Dermis blood vessel endothelial cell (primary cell): ENCODE results near the gene PRKG1. TPM values are rescaled to one million over a fixed set of nuclear protein-coding genes. Genes with fewer than 3 reads are reported as not detected.

Experiments used
- DNase-seq: peaks from one replicate; pipeline ENCODE4 v3.0.0; 2010
- total RNA-seq: library from RNA; depleted of rRNA; stranded (reverse); fragments of >200 nt; gene quantifications from 2 replicates; pipeline ENCODE4 v1.2.3, GENCODE V29; 2014

Gene PRKG1
- total RNA-seq, 1 donor from 2014 or later: 4.1 TPM

- no peak for DNase-seq
Observed at GRCh38 chr10:51834548-51834947, 760.3 kb downstream of the PRKG1 start.

DNA sequence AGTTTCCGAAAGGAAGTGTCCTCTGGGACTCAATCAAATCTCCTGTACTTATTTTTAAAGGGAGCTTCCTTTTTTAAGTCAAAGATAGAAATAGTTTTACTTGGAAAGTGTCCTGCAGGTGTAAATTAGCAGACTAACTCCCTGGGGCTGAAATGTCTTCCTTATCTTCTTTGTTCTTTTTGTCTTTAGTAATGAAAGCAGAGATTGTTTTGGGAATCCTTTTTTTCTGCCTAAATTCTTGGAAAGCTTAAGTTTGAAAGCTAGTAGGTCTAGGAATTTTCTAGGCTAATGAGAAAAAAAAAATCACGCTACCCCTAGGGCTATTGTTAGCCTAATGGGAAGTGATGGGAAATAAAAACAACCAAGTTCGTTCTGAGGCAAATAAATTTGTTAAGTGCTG, 764.2 kb downstream of the PRKG1 start:
- no peak for DNase-seq

- no peak for DNase-seq
Observed at GRCh38 chr10:51843966-51844365, 769.7 kb downstream of the PRKG1 start.

GRCh38 chr10:51846856-51847506, 772.7 kb downstream of the PRKG1 start:
- DNase-seq: no peak

GRCh38 chr10:51852297-51852696, 778.0 kb downstream of the PRKG1 start:
- DNase-seq: no peak

- DNase-seq: no peak
Observed at GRCh38 chr10:51857305-51857704, 783.0 kb downstream of the PRKG1 start.

DNA sequence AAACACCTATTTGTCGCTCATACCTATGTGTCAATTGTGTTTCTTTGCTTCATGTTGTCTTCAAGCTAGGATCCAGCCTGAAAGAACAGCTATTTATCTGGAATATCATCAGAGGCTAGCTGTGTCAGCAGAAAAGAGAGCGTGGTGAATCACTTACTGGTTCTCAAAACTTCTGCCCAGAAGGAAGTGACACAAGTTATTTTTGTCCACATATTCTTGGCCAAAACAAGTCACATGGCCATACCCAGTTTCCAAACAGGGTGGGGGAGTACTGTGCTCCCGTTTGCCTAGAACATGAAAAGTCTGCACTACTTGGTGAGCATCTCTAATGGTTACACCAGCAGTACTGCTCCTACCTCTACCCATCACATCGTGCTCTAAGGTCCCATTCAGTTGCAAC, 786.0 kb downstream of the PRKG1 start:
- no peak for DNase-seq

DNA sequence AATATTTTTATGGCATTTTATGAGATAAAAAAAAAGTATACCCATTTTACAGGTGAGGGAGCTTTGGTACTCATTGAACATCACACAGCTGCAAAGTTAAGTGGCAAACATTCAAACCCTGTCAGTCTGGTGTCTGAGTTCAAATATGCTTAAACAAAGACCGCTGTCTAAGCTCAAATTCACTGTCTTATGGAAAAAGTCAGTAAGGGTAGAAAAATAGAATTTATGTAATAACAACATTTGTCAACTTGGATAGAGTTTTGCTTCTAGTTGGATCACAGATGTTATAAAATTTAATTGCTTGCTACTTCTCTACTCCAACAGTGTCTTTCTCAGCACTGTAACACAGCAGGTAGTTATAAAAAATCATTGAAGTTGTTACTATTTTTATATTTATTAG, 786.8 kb downstream of the PRKG1 start:
- DNase-seq: no peak

GRCh38 chr10:51861731-51862130, 787.4 kb downstream of the PRKG1 start:
- no peak for DNase-seq

GRCh38 chr10:51862149-51862548, 787.9 kb downstream of the PRKG1 start:
- no peak for DNase-seq

DNA sequence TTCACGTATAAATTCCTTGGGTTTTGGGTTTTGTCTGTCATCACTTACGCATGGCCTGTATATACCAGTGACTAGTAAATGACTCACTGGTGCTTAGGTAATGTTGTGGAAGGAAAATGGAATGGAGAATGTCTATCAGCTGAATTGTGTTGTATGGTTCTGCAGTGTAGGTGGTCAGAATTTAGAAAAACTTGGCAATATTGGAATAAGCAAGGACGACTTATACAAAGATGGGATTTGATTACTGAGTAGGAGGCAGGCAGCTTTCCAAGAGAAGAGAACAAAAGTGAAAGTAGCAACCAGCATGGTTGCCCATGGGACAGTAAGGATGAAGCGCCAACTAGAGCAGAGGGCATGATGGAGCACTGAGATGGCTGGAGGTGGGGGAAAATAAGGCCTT, 793.7 kb downstream of the PRKG1 start:
- no peak for DNase-seq

GRCh38 chr10:51874131-51874530, 799.8 kb downstream of the PRKG1 start:
- DNase-seq: no peak

DNA sequence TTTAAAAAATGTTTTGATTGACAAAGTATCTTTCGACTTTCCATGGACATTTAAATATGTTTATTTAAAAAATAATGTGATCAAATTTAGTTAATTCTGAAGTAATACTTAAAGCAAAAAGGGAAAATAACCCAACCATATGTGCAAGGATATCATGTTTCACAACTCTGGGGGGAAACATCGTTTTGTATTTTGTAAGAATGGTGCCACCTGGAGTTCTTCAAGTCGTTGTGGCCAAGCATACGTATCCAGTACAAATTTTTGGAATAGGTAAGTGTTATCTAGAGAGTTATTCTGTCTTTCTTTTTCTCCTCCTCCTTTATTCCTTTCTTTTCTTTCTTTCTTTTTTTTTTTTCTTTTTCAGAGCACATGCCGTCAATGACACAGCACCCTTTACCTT, 801.3 kb downstream of the PRKG1 start:
- no peak for DNase-seq

DNA sequence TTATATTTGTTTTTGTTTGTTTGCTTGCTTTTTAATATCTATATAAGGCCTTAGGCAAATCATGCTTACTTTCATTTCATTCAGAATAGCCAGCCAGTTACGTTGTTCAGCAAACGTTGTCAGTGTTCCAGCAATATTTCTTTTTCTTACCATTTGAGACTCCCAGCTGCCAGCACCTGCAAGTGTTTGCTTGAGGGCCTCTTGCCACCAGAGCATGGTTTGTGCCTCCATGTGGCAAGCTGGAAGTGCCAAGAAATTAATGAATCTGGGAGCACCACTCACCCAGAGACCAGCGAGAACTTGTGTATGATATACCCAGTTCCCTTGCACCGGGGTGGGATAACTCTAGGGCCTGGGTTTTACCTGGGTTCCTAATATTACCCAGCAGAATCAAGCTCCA, 802.2 kb downstream of the PRKG1 start:
- DNase-seq: no peak

- DNase-seq: no peak
Observed at GRCh38 chr10:51876979-51877378, 802.7 kb downstream of the PRKG1 start.

DNA sequence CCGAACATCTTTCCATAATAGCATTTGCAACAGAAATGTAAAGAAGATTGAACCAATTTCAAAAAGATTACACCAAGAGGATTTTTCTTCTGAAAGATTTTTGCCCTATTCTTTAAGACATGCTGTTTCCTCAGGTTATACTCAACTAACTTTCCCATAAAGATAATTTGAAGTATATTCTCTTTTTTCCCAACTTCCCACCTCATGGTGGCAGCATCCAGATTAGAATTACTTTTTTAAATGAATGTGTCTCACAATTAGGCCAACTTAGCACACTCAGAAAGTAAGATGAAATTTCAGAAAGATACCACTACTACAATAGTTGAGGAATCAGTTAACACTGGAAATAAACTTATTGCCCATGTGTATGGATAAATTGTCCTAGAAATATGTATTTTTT, 803.3 kb downstream of the PRKG1 start:
- no peak for DNase-seq

DNA sequence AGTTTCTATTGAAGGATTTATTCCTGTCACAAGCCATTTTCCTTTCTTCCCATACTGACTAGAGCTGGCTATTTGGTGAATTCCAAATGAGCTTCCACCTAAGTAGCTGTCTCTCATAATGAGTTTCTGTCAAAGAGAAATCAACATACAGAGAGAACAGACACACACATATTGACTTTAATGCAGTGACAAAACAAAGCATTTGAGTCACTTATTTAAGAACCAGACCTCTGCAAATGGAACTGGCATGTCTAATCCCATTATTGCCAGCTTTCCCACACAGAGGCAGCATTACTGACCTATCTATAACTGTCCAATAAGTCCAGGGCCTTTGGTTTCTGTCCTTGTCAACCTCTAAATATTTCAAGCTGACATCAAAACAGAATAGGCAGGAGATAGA, 804.4 kb downstream of the PRKG1 start:
- DNase-seq: no peak

- peak; percentile 35 for DNase-seq
Observed at GRCh38 chr10:51879238-51879637, 805.0 kb downstream of the PRKG1 start.

- DNase-seq: no peak
Observed at GRCh38 chr10:51881213-51881612, 806.9 kb downstream of the PRKG1 start.

GRCh38 chr10:51886438-51887068, 812.3 kb downstream of the PRKG1 start:
- no peak for DNase-seq

- DNase-seq: no peak
Observed at GRCh38 chr10:51888263-51888662, 814.0 kb downstream of the PRKG1 start.

- no peak for DNase-seq
Observed at GRCh38 chr10:51892313-51892712, 818.0 kb downstream of the PRKG1 start.

DNA sequence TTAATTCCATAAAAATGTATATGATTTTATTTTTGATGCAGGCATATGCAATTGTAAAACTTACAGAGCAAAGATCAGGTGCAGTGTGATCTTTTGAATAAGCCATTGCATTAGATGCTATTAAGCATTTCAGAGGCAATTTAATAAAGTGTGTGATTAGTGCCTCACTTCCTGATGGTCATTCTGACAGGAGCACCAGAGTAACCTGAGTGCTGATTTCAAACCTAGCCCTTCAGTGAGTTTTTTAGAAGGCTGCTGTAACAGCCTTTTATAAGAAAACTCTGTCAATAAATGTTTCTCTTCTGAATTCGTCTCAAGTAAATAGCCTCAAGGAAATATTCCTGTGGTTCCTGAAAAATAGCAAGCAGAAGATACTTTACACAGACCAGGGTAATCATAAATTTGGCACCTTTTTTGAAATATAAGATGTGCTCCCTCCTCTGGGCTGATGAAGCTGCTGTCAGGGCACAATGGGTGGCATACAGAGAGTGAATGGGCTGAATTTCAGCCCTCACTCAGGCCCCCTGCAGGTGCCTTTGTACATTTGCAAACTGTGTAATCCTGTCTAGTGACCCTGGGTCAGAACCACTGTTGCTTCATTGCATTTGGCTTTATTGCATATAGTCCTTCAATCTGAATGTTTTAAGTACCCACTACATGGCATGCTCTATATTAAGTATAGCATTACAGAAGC, 818.8 kb downstream of the PRKG1 start:
- DNase-seq: peak; percentile 6
